Fibroblast of lung (primary cell): ENCODE results near the gene FHL3. TPM values are rescaled to one million over a fixed set of nuclear protein-coding genes. Genes with fewer than 3 reads are reported as not detected.

Experiments used
- DNase-seq, 2 donors: peaks; one replicate each; pipeline versions ENCODE4 v3.0.0 to v3.0.0-alpha.2; 2010; ENCODE audit warnings: low read depth in 2 of 2
- H2AFZ ChIP-seq: 2 replicates; pipeline ENCODE4 v1.5.1; 2012; ENCODE audit warnings: low read length, control low read depth, inconsistent platforms
- H3K27ac ChIP-seq: 2 replicates; pipeline ENCODE4 v1.5.1; 2011; ENCODE audit warnings: low read length, control low read depth; ENCODE audit not compliant: insufficient read depth
- H3K27me3 ChIP-seq: 2 replicates; pipeline ENCODE4 v1.5.1; 2011; ENCODE audit warnings: mild to moderate bottlenecking, low read length; ENCODE audit not compliant: control insufficient read depth, insufficient read depth
- H3K36me3 ChIP-seq: 2 replicates; pipeline ENCODE4 v1.5.1; 2011; ENCODE audit warnings: low read length; ENCODE audit not compliant: control insufficient read depth, insufficient read depth
- H3K4me1 ChIP-seq: 2 replicates; pipeline ENCODE4 v1.5.1; 2011; ENCODE audit warnings: low read length; ENCODE audit not compliant: control insufficient read depth, insufficient read depth; ENCODE audit errors: extremely low read depth
- H3K4me2 ChIP-seq: 2 replicates; pipeline ENCODE4 v1.5.1; 2011; ENCODE audit warnings: low read length, control low read depth; ENCODE audit not compliant: insufficient read depth; ENCODE audit errors: extremely low read depth
- H3K4me3 ChIP-seq, 4 experiments: fragments of 200-600 bp in 1 of 4; sonication (generic) in 1 of 4; replicated peaks in 1 of 4; 2 replicates each; pipeline ENCODE4 v1.5.1; 2011 to 2016; ENCODE audit warnings: low read length in 4 of 4, low read depth in 3 of 4, mild to moderate bottlenecking in 3 of 4, control low read depth in 2 of 4, inconsistent platforms in 1 of 4, mixed read lengths in 1 of 4; ENCODE audit not compliant: insufficient read depth in 1 of 4; ENCODE audit errors: control extremely low read depth in 1 of 4
- H3K79me2 ChIP-seq: 2 replicates; pipeline ENCODE4 v1.5.1; 2012; ENCODE audit warnings: mild to moderate bottlenecking, low read length, inconsistent platforms; ENCODE audit not compliant: control insufficient read depth, insufficient read depth
- H3K9ac ChIP-seq: 2 replicates; pipeline ENCODE4 v1.5.1; 2011; ENCODE audit warnings: mild to moderate bottlenecking, low read length, control low read depth; ENCODE audit not compliant: insufficient read depth
- H3K9me3 ChIP-seq: 2 replicates; pipeline ENCODE4 v1.5.1; 2012; ENCODE audit warnings: low read depth, low read length; ENCODE audit not compliant: control insufficient read depth, insufficient read depth
- H4K20me1 ChIP-seq: 2 replicates; pipeline ENCODE4 v1.5.1; 2011; ENCODE audit warnings: low read length; ENCODE audit not compliant: control insufficient read depth, insufficient read depth; ENCODE audit errors: extremely low read depth
- CTCF ChIP-seq, 2 donors: IDR thresholded peaks in 1 of 2; conservative IDR thresholded peaks in 1 of 2; 1 replicate in 1 of 2; 2 replicates in 1 of 2; pipeline ENCODE4 v1.5.1; 2011 to 2012; ENCODE audit warnings: low read length in 2 of 2, control low read depth in 1 of 2, inconsistent platforms in 1 of 2, low read depth in 1 of 2, mild to moderate bottlenecking in 1 of 2
- EZH2 ChIP-seq: IDR thresholded peaks from 2 replicates; pipeline ENCODE4 v1.5.1; 2012; ENCODE audit warnings: low read length, control low read depth, mild to moderate bottlenecking; ENCODE audit errors: missing control alignments
- polyA plus RNA-seq, 2 donors: library from polyadenylated mRNA; depleted of rRNA in 1 of 2; stranded (reverse) in 1 of 2; unstranded in 1 of 2; fragments of >200 nt; gene quantifications; 2 replicates each; pipeline ENCODE4 v1.2.1, GENCODE V29; 2011 to 2012; ENCODE audit warnings: missing spikeins in 1 of 2
- total RNA-seq: library from RNA; depleted of rRNA; stranded (reverse); fragments of >200 nt; gene quantifications from 2 replicates; pipeline ENCODE4 v1.2.1, GENCODE V29; 2014

FHL3 gene
- total and polyA plus RNA-seq, 2 donors (not counting 1 experiment from before 2014, with no cell fraction given): 13.9 to 25.0 TPM

- H3K9ac ChIP-seq: no peak overlapping the region
- no peaks in the 10 kb centered on the region for H4K20me1 ChIP-seq
- H3K36me3 ChIP-seq: peaks cover 23% of the 10 kb centered on the region
- H3K4me1 ChIP-seq: peaks cover 40% of the 10 kb centered on the region
- peak overlapping the region; percentile 84 for H3K27ac ChIP-seq
- H3K79me2 ChIP-seq: peaks cover 17% of the 10 kb centered on the region
- no peaks in the 10 kb centered on the region for H3K27me3 ChIP-seq
- no peaks in the 10 kb centered on the region for H3K9me3 ChIP-seq
- peak overlapping the region; percentile 53 for H3K4me2 ChIP-seq
- no peak for DNase-seq
- TF ChIP-seq EZH2: no peak
- no peak for TF ChIP-seq CTCF (conservative IDR thresholded peaks at IDR 0.05 in 1 of 2, IDR thresholded peaks at IDR 0.05 in 1 of 2; ENCODE audit: low read depth in 1 of 2, low read length in 2 of 2)
- H3K4me3 ChIP-seq: peak overlapping the region in 3 of 4 experiments; percentile 45 to 63 (median 61)
- H2AFZ ChIP-seq: no peak overlapping the region
These were observed 10.3 kb downstream of the FHL3 start for GRCh38 chr1:37994886-37995566.

GRCh38 chr1:37989361-37989930 lies 15.9 kb downstream of the FHL3 start:
- no peaks in the 10 kb centered on the region for H3K9me3 ChIP-seq
- peak overlapping the region; percentile 80 to 93 (median 88) for H3K4me3 ChIP-seq
- DNase-seq: peak; percentile 29 to 46
- no peaks in the 10 kb centered on the region for H3K27me3 ChIP-seq
- H3K4me1 ChIP-seq: no peaks in the 10 kb centered on the region
- peak overlapping the region; percentile 18 for H3K4me2 ChIP-seq
- peak overlapping the region; percentile 86 for H2AFZ ChIP-seq
- H3K9ac ChIP-seq: peak overlapping the region; percentile 59
- peak overlapping the region; percentile 81 for H3K27ac ChIP-seq
- H4K20me1 ChIP-seq: no peaks in the 10 kb centered on the region
- no peak for TF ChIP-seq EZH2
- H3K36me3 ChIP-seq: peaks cover 9% of the 10 kb centered on the region
- peaks cover 25% of the 10 kb centered on the region for H3K79me2 ChIP-seq

- Histone ChIP-seq H3K9me3 (no peaks in the 10 kb centered on the region), H3K9ac (no peak overlapping the region), H3K4me1 (no peaks in the 10 kb centered on the region), H4K20me1 (no peaks in the 10 kb centered on the region), H3K27me3 (no peaks in the 10 kb centered on the region), H3K4me2 (no peak overlapping the region), H2AFZ (no peak overlapping the region), H3K27ac (no peak overlapping the region), H3K4me3 (no peak overlapping the region), H3K79me2 (peaks cover 25% of the 10 kb centered on the region), H3K36me3 (peaks cover 18% of the 10 kb centered on the region)
- no peak for DNase-seq
- no peak for TF ChIP-seq CTCF (conservative IDR thresholded peaks at IDR 0.05 in 1 of 2, IDR thresholded peaks at IDR 0.05 in 1 of 2; ENCODE audit: low read depth in 1 of 2, low read length in 2 of 2)
- TF ChIP-seq EZH2: no peak
These were observed 17.6 kb downstream of the FHL3 start for GRCh38 chr1:37987679-37988078.
